ENCODE measurements around the gene RASD1.

RASD1 gene

DNA sequence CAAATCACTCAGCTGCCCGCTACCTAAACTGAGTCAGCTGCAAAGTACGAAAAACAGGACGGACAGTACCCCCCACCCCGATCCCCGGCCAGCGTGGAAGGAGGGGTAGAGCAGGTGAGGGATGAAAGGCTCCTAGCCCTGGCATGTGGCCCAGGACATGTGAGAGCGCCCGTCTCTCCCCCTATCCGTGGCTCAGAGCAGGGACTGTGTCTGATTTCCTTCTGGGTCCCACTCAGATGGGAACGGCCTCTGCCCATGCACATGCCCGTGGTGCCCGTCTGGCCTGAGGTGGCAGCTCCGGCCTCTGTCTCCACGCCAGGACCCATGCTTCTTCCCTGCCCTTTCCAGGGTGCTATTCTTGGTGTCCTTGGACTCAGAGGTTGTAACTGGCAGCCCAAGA lies 30.2 kb upstream of the RASD1 start:
- no peak for DNase-seq

DNA sequence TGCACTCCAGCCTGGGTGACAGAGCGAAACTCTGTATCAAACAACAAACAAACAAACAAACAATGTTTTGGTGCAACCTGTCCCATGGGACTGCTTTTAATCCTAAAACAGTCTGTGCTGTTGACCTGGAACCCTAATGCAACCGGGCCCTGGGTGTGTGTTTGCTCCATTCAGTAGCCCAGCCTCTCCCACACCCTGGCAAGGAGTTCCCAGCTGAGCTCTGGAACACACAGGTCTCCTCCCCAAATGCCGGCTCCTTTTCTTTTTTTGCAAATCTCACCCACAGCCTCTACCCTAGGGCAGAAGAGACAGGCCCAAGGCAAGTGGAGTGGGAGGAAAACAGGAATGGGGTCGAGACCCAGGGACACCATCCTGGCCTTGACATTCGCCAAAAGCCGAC lies 29.8 kb upstream of the RASD1 start:
- DNase-seq, result no peak

DNA sequence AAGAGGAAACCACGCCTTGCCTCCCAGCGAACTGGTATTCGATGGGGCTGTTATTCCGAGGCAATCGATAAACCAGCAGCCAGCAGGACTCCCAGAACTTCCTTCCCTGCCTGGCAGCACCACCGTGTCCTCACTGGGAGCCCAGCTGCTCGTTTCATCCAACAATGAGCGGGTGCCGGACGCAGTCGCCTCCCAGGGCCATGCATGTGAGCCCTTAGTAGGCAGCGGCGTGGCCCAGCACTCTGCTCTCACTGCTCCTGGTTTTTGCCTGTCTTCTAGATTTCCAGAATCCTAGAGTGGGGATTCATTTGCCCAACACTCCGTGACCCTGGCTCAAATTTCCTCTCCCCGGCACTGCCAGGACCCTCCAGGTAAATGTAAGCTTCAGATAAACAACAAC lies 29.1 kb upstream of the RASD1 start:
- DNase-seq, result no peak

DNA sequence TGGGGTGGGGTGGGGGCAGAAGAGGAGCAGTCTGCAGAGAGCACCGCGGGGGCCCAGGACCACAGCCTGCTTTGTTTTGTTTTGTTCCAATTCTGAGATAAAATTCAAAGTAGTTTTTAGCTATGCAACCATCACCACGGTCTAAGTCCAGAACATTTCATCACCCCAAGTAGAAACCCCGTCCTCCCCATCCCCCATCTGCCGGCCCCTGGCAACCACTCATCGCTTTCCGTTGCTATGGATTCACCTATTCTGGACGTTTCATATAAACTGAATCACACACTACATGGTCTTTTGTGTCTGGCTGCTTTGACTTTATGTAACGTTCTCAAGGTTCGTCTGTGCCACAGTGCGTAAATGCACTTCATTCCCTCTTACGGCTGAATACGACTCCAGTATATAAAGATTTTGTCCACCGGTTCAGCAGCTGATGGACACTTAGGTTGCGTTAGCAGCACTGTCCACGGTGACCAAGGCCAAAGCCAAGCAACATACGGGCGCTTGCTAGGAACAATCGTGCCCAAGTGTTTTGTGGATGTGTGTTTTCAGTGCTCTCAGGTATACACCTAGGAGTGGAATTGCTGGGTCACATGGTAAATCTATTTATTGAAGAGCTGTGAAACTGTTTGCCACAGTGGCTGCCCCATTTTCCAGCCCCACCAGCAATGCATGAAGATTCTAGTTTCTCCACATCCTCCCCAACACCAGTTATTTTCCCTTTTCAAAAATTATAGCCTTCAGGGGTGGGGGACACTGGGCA lies 27.7 kb upstream of the RASD1 start:
- no peak for DNase-seq

DNA sequence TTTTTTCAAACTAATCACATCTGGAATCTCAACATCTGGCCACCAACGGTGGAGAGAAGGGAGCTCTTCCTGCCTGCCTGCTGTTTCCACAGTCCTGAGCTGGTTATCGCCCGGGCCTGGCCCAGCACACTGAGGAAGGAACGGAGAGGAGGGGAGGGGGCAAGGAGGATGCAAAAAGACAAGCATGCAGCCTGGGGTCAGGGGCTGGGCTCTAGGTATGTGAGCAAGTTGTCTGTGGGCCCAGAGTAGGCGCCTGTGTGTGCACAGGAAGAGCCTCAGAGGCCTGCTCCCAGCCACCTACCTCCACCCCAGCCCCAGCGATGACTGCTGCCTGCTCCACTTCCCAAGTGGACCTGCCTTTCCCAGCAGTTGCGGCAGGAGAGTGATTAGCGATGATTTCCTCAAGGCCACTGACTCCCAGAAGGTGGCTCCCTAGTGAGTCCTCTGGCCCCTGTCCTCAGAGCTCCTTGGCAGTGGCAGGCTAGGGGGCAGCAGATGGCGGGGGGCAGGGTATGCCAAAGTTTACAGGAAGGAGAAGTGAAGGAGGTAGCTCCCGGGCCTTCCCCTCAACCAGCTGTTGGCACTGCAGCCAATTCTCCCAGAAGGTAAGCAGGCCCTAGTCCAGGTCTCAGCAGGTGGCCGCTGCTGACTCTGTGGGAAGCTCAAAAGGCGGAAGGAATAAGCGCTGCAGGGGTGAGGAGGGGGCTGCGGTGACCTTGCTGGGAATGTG lies 27.0 kb upstream of the RASD1 start:
- DNase-seq, result no peak

DNA sequence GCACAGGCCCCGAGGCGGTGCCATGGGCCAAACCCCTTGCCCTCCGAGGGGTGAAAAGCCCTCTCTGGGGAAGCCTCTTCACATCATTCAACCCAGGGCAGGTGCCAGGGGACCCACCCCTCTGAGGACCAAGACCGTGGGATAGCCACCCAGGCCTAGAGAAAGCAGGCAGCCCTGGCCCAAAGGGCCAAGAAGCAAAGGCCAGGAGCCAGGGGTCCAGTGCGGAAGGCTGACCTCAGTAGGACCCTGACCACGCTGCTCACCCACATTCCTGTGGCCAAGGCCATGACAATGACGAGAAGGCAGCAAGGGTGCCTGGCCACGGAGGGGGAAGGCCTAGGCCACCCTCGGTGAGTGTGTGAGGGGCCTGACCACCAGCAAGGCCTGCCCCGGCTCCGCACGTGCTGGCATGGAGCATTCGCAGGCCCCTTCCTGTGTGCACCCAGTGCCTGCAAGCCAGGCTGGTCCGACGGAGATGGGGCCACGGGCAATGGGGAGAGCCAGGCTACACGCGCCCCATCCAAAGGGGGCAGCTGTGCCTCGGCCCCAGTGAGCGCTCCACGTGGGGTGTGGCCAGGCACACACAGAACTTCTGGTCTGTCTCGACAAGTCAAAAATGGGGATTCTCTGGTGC lies 24.5 kb upstream of the RASD1 start:
- no peak for DNase-seq

DNA sequence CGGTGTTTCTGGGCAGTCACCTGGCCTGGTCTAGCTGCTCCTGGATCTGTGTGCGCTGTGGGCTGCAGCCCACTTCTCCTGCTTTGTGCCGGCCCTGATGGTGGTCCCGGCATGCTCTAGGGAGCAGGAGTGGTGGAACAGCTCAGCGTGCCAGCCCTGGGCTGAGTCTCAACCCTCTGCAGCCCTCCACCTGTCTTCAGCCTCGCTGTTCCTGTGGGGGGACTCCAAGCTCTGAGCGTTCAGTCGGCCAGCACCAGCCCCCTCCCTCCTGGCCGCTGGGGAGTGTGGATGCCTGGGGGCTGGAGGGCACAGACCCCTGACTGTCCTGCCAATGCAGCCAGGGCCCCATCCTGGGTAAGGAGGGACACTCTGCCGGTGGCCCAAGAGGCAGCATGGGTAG lies 23.7 kb upstream of the RASD1 start:
- DNase-seq, result no peak

GRCh38 chr17:17518951-17519350 lies 22.8 kb upstream of the RASD1 start:
- no peak for DNase-seq

GRCh38 chr17:17518014-17518413 lies 21.8 kb upstream of the RASD1 start:
- no peak for DNase-seq

DNA sequence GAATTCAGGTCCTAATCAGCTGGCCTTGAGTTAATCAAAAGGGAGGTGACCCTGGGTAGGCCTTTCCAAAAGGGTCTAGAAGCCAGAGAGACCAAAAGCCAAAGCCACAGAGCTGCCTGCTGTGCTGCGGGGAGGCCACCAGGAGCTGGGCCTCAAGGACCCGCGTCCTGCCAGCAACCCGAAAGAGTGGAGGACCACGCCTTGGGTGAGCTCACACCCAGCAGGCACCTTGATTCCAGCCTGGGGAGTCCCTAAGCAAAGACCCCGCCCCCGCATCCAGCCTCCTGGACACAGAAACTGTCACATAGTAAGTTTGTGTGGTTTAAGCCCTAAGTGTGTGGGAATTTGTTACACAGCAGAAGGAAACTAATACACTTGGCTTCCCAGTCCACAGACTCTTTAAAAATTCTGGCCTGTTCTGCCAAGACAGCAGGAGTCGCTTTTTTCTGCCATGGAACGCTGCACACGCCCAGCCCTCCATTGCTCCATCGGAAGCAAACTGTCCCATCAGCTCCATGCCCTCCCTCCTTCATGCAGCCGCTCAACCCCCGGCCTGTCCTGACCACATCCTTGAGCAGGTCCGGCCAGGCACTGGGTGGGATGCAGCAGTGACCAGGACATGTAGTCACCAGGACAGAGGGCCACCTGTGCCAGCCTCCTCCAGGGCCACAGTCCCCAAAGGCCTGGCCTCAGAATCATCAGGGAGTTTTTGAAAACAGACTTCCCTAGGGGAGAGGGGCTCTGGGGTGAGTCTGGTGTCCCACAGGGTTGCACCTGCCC lies 20.9 kb upstream of the RASD1 start:
- no peak for DNase-seq

- DNase-seq, result no peak
Observed at GRCh38 chr17:17515934-17516930, 20.0 kb upstream of the RASD1 start.

DNA sequence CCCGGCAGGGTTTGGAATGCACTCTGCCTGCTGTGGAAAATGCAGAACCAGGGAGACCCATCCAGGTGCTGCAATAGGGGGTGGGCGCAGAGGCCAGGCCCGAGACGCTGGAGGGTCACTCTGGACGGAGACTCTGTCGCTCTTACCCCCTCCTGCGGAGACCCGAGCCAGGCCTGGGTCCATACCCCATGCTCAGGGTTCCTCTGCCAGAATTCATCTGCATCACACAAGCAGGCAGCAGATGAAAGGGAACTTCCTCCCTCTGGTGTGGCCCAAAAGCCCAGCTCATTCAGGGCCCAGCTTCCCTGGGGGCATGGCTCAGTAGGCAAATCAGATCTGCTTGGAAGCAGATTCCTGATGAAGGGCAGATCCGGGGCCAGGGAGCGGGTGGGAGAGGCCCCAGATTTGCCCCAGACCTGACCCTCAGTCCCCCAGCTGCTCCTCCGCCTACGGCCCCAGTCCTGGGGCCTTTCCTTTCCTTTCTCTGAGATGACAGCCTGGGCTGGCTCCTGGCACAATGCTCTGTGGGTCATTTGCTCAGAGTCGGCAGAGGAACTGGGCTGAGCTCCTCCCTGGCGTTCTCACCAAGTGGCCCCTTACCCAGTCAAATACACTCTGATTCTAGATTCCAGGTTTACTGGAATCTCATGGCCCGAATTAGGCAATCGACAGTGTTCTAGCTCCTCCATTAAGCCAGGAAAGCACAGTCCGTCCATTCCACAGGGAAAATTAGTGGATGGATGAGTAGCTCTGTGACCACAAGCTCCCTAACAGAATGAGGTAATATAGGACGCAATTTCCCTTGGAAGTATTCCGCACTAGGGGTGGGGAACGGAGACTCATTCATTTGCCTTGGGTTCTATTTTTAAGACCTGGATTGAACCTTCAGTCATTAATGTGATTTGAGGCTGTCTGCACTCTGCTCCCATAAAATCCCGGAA lies 19.1 kb upstream of the RASD1 start:
- DNase-seq, result no peak

DNA sequence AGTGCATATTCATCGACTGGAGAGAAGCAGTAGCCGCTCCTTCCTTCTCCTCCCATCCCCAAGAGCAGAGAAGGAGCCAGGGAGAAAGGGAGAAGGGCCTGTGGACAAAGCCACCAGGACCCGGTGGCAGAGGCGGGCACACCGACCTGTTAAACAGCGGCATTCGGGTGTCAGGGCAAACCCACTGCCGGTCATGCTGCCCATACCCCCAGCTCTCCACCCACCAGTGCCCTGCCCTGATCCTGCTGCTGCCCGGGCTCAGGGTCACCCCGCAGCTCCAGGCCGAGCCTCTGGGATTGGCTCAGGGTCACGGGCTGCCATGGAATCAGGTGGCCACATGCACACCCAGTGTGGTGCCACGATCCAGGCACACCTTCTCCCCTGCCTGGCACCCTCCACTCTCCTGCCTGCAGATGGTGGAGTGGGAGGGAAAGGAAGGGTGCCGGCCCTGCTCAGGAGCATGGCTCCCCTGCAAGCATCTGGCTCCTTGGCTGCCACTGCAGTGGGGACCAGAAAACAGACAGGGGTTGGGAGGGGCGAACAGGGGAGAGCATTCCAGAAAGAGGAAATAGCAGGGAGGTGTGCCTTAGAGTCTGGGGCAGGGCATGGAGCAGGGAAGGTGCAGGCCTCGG lies 18.3 kb upstream of the RASD1 start:
- DNase-seq, result no peak

GRCh38 chr17:17513626-17514025 lies 17.4 kb upstream of the RASD1 start:
- no peak for DNase-seq

DNA sequence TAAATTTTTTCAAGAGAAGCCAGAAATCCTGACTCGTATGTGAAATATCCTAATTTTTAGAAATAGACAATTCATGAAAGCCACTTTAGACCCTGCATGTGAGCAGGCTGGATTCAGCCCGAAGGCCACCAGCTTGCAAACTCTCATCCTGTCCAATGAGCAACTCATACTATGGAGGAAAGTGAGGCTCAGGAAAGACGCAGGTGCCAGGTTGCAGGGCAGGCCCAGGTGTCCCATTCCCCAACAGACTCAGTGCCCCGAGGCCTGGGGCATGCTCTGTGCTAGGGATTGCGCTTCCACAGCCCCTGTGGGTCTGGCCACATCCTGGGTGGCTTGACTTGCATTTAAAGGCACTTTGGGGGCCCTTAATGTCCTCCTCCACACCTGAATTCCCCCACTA lies 16.7 kb upstream of the RASD1 start:
- no peak for DNase-seq

DNA sequence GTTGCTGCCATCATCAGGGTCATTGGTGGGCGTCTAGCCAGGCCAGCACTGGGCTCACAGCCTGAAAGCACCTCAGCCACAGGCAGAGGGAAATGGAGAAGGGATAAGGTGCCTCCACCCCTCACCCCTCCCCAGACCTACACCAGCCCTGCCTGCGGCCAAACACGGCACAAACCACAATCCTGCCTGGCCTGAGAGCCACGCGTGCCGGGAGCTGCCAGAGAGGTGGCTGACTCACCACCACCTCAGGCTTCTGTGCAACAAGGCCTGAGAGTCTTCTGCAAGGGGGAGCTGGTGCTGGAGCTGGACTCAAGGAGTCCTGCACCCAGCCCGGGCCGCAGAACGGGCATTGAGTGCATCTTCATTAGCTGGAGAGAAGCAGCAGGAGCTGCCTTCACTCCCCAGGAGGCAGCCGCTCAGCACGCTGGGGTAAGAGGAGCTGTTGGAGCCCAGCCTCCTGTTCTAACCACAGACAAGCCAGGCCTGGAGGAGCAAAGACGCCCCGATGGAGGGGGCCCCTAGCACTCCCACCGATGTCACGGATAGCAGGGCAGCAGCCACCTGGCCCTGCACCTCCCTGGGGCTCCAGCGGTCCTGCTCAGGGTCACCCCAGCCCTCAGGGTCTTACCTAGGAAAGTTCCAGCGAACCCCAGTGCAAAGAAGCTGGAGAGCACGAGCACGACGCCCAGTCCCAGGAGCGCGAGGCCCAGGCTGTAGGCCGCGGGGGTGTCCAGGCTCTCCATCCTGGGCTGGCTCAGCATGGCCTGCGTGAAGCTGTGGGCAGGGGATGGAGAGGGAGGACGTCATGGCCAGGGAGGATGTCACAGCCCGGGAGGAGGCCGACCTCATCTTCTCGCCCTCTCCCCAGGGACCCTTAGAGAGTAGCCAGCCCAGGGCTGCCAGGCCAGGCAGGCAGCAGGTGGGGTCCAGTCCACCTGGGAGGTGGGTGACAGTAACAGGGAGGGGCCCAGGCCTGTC lies 16.0 kb upstream of the RASD1 start:
- peak; percentile 15 to 27 for DNase-seq

DNA sequence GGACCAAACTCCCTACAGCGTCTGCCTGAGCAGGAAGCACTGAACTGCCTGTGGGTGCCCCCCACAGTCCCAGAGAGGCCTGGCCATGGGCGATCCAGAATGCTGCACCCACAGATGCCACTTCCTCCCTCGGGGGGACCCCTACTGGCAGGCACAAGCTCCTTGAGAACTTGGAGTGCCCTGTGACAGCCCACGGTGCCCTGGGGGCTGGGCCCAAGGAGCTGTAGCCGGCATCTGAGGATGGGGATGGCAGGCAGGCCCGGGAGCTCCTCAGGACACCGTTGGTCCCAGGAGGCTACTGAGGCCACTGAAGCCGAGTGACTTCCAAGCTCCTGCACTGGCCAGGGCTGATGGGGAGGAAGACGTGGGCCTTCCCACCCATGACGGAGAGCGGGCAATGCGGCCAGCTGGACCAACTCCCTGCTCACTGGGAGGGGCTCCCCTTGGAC lies 15.1 kb upstream of the RASD1 start:
- no peak for DNase-seq

GRCh38 chr17:17510456-17511292 lies 14.5 kb upstream of the RASD1 start:
- no peak for DNase-seq
